ENCODE results near the gene BMP4. TPM values are rescaled to one million over a fixed set of nuclear protein-coding genes. Genes with fewer than 3 reads are reported as not detected.

BMP4 gene
- total and polyA plus RNA-seq, 2 of the 13 experiments (the other 11 are each of a cell fraction or from before 2014, with no cell fraction given): 56.4 to 169 TPM

GRCh38 chr14:53955671-53956426 lies 776 bp downstream of the BMP4 start (continued):
- TF ChIP-seq ZBTB10 (CRISPR knock-in tag; IDR thresholded peaks at IDR 0.05; ENCODE audit: borderline replicate concordance) (peak; percentile 53; the same call in 1 of the 2 replicates), SOX13 (IDR thresholded peaks at IDR 0.05) (no peak), SOX13 (CRISPR knock-in tag; conservative IDR thresholded peaks at IDR 0.05 in 1 of 2, IDR thresholded peaks at IDR 0.05 in 1 of 2) (no peak), ZNF724P (CRISPR knock-in tag; IDR thresholded peaks at IDR 0.05; ENCODE audit: borderline replicate concordance) (no peak), ZBTB3 (CRISPR knock-in tag; IDR thresholded peaks at IDR 0.05; ENCODE audit: borderline replicate concordance, low read depth) (no peak), RNF219 (CRISPR knock-in tag; IDR thresholded peaks at IDR 0.05) (no peak)

Measured in HepG2 (cell line).